ENCODE data around the gene NPB. TPM values are rescaled to one million over a fixed set of nuclear protein-coding genes. Genes with fewer than 3 reads are reported as not detected.

The NPB gene
- total and polyA plus RNA-seq, 2 donors (not counting 1 experiment from before 2014, with no cell fraction given), result 0.31 to 0.83 TPM

DNA sequence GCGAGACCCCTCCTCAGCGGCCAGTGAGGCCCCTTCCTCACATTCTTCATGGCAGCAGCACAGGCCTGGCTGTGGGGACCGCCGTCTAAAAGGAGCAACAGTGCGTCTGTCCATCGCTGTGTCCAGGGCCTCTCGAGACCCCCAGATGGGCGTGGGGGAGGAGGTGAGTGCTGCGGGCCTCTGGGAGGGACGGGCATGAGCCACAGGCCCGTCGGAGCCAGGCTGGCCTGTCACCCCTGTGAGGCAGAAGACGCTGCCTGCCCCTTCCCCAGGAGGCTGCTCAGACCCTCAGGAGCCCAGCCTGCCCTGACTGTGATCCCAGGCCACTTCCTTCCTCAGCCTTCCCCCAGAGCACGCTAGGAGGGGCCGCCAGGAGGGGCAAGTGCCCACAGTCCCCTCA is 37.2 kb downstream of the NPB start:
- no peaks in the 10 kb centered on the region for H3K79me2 ChIP-seq (ENCODE audit: control insufficient read depth, insufficient read depth, low read length)
- no peaks in the 10 kb centered on the region for H4K20me1 ChIP-seq (ENCODE audit: control insufficient read depth, extremely low read depth, insufficient read depth, low read length)
- no peak overlapping the region for H3K9ac ChIP-seq (ENCODE audit: insufficient read depth, low read length)
- no peaks in the 10 kb centered on the region for H3K9me3 ChIP-seq (ENCODE audit: control insufficient read depth, insufficient read depth, low read depth, low read length)
- H3K36me3 ChIP-seq (ENCODE audit: control insufficient read depth, insufficient read depth, low read length), result peaks cover 4% of the 10 kb centered on the region
- peaks cover 10% of the 10 kb centered on the region for H3K27me3 ChIP-seq (ENCODE audit: control insufficient read depth, insufficient read depth, low read length)
- TF ChIP-seq, protein P1, sequence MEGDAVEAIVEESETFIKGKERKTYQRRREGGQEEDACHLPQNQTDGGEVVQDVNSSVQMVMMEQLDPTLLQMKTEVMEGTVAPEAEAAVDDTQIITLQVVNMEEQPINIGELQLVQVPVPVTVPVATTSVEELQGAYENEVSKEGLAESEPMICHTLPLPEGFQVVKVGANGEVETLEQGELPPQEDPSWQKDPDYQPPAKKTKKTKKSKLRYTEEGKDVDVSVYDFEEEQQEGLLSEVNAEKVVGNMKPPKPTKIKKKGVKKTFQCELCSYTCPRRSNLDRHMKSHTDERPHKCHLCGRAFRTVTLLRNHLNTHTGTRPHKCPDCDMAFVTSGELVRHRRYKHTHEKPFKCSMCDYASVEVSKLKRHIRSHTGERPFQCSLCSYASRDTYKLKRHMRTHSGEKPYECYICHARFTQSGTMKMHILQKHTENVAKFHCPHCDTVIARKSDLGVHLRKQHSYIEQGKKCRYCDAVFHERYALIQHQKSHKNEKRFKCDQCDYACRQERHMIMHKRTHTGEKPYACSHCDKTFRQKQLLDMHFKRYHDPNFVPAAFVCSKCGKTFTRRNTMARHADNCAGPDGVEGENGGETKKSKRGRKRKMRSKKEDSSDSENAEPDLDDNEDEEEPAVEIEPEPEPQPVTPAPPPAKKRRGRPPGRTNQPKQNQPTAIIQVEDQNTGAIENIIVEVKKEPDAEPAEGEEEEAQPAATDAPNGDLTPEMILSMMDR (conservative IDR thresholded peaks at IDR 0.05 in 1 of 2, IDR thresholded peaks at IDR 0.05 in 1 of 2; ENCODE audit: low read depth in 1 of 2, low read length in 2 of 2), result no peak
- no peak for TF ChIP-seq EZH2 (IDR thresholded peaks at IDR 0.05; ENCODE audit: low read length, missing control alignments)
- H3K4me1 ChIP-seq (ENCODE audit: control insufficient read depth, extremely low read depth, insufficient read depth, low read length), result peaks cover 2% of the 10 kb centered on the region
- no peak overlapping the region for H3K27ac ChIP-seq (ENCODE audit: insufficient read depth, low read length)
- no peak overlapping the region for H3K4me3 ChIP-seq (replicated peaks in 1 of 4; ENCODE audit: control extremely low read depth in 1 of 4, insufficient read depth in 1 of 4, low read depth in 3 of 4, low read length in 4 of 4)
- no peak for DNase-seq (ENCODE audit: low read depth in 2 of 2)
- H3K4me2 ChIP-seq (ENCODE audit: extremely low read depth, insufficient read depth, low read length), result no peak overlapping the region
- no peak overlapping the region for H2AFZ ChIP-seq (ENCODE audit: low read length)

DNA sequence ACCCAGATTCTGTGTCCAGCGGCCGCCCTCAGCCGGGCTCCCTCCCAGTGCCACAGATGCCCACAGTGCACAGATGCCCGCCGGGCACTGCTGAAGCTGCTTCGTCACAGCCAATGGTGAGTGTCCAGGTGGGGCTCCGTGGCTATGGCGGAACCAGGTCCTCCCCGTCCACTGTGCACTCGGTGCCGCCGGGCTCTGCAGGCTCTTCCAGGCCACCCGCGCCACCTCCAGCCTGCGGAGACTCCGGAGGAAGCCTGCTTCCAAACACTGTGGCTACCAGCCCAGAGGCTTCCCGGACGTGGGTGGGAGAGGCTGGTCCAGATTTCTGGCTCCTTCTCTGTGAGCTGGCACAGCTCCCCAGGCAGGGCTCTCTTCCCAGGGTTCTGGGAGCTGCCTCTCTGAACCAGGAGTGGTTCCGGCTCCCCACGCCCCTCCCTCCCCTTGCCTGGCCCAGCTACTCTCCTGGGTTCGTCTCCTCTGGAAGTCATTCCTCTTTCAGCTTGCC is 37.9 kb downstream of the NPB start:
- Histone ChIP-seq H3K36me3 (ENCODE audit: control insufficient read depth, insufficient read depth, low read length) (peaks cover under 1% of the 10 kb centered on the region), H3K27me3 (ENCODE audit: control insufficient read depth, insufficient read depth, low read length) (peaks cover 10% of the 10 kb centered on the region), H3K9ac (ENCODE audit: insufficient read depth, low read length) (no peak overlapping the region), H3K4me1 (ENCODE audit: control insufficient read depth, extremely low read depth, insufficient read depth, low read length) (peaks cover 2% of the 10 kb centered on the region), H3K79me2 (ENCODE audit: control insufficient read depth, insufficient read depth, low read length) (no peaks in the 10 kb centered on the region), H3K4me2 (ENCODE audit: extremely low read depth, insufficient read depth, low read length) (peak overlapping the region; percentile 35), H4K20me1 (ENCODE audit: control insufficient read depth, extremely low read depth, insufficient read depth, low read length) (no peaks in the 10 kb centered on the region), H3K4me3 (replicated peaks in 1 of 4; ENCODE audit: control extremely low read depth in 1 of 4, insufficient read depth in 1 of 4, low read depth in 3 of 4, low read length in 4 of 4) (no peak overlapping the region), H2AFZ (ENCODE audit: low read length) (no peak overlapping the region), H3K27ac (ENCODE audit: insufficient read depth, low read length) (no peak overlapping the region), H3K9me3 (ENCODE audit: control insufficient read depth, insufficient read depth, low read depth, low read length) (no peaks in the 10 kb centered on the region)
- DNase-seq (ENCODE audit: low read depth in 2 of 2), result peak in 1 of 2 donors; percentile 44
- no peak for TF ChIP-seq EZH2 (IDR thresholded peaks at IDR 0.05; ENCODE audit: low read length, missing control alignments)
- TF ChIP-seq, protein P1 (conservative IDR thresholded peaks at IDR 0.05 in 1 of 2, IDR thresholded peaks at IDR 0.05 in 1 of 2; ENCODE audit: low read depth in 1 of 2, low read length in 2 of 2), result no peak

DNA sequence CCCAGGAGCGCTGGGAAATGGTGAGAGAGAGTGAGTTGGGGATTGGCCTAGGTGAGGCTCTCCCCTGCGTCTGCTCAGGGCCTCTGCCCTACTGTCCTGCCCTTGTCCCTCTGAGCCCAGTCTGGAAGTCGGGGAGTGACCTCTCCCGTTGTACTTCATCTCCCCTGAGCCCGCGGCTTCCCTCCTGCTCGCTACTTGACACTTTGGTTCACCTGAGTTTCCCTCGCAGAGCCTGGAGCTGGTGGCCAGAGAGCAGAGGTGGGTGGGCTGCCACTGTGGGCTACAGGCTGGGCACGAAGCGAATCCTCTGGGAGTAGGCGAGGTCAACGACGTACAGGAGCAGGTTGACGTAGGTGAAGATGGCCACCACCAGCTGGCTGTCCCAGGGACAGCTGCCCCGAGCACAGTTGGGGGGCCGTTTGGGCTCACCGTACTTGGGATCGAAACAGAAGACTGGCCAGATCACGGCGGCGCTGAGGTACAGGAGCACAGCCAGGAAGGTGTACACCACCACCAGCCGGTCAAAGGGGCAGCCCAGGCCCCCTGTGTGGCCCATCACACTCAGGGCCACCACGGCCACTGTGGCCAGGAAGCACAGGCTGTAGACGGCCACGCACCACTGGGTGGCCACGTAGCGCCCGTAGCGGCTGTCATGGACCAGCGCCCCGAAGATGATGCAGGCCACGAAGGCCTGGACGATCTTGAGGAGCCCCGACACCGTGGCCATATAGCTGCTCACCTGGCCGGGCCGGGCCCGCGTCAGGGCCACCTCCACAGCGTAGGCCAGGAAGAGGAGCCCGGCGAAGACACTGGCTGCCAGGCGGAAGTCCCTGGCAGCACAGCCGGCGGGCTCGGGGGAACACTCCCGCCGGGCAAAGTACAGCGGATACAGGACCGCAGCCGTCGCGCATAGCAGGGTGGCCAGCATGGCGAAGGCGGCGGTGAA is 38.8 kb downstream of the NPB start:
- no peaks in the 10 kb centered on the region for H3K36me3 ChIP-seq (ENCODE audit: control insufficient read depth, insufficient read depth, low read length)

More for the DNA sequence above, 38.8 kb downstream of the NPB start:
- Histone ChIP-seq H3K79me2 (ENCODE audit: control insufficient read depth, insufficient read depth, low read length) (no peaks in the 10 kb centered on the region), H3K9me3 (ENCODE audit: control insufficient read depth, insufficient read depth, low read depth, low read length) (no peaks in the 10 kb centered on the region), H3K27me3 (ENCODE audit: control insufficient read depth, insufficient read depth, low read length) (peaks cover 10% of the 10 kb centered on the region), H3K4me2 (ENCODE audit: extremely low read depth, insufficient read depth, low read length) (no peak overlapping the region), H3K4me1 (ENCODE audit: control insufficient read depth, extremely low read depth, insufficient read depth, low read length) (peaks cover 1% of the 10 kb centered on the region), H3K9ac (ENCODE audit: insufficient read depth, low read length) (no peak overlapping the region), H3K4me3 (replicated peaks in 1 of 4; ENCODE audit: control extremely low read depth in 1 of 4, insufficient read depth in 1 of 4, low read depth in 3 of 4, low read length in 4 of 4) (no peak overlapping the region), H3K27ac (ENCODE audit: insufficient read depth, low read length) (no peak overlapping the region), H4K20me1 (ENCODE audit: control insufficient read depth, extremely low read depth, insufficient read depth, low read length) (no peaks in the 10 kb centered on the region), H2AFZ (ENCODE audit: low read length) (no peak overlapping the region)
- TF ChIP-seq EZH2 (IDR thresholded peaks at IDR 0.05; ENCODE audit: low read length, missing control alignments), result no peak
- TF ChIP-seq, protein P1 (conservative IDR thresholded peaks at IDR 0.05 in 1 of 2, IDR thresholded peaks at IDR 0.05 in 1 of 2; ENCODE audit: low read depth in 1 of 2, low read length in 2 of 2), result no peak
- no peak for DNase-seq (ENCODE audit: low read depth in 2 of 2)

All from fibroblast of lung (primary cell).